Neural cell (in vitro differentiated cells): Measurements from ENCODE around the gene ACP2. TPM values are rescaled to one million over a fixed set of nuclear protein-coding genes. Genes with fewer than 3 reads are reported as not detected.

Experiments used
- H2AFZ ChIP-seq: fragments of 200-600, 300-800 bp; sonication (generic), shearing (Covaris generic); 2 replicates; pipeline ENCODE4 v1.6.0; 2014; ENCODE audit warnings: low read depth, mild to moderate bottlenecking, antibody characterized with exemption, low read length, moderate library complexity
- H3F3A ChIP-seq: fragments of 200-600 bp; shearing (Covaris generic); 2 replicates; pipeline ENCODE4 v1.6.1; 2016; ENCODE audit warnings: mild to moderate bottlenecking, moderate library complexity, mixed read lengths, antibody characterized with exemption, low read length; ENCODE audit not compliant: insufficient read depth, poor library complexity, severe bottlenecking
- H3K27ac ChIP-seq: fragments of 200-600, 300-800 bp; sonication (generic), shearing (Covaris generic); 2 replicates; pipeline ENCODE4 v1.5.1; 2014; ENCODE audit warnings: mild to moderate bottlenecking, low read length, moderate library complexity
- H3K27me3 ChIP-seq: fragments of 300-800, 200-600 bp; sonication (generic), shearing (Covaris generic); 2 replicates; pipeline ENCODE4 v1.6.0; 2014; ENCODE audit warnings: mild to moderate bottlenecking, low read depth, low read length, moderate library complexity; ENCODE audit not compliant: insufficient read depth
- H3K36me3 ChIP-seq: fragments of 300-800, 200-600 bp; sonication (generic), shearing (Covaris generic); 2 replicates; pipeline ENCODE4 v1.5.1; 2014; ENCODE audit warnings: mild to moderate bottlenecking, antibody characterized with exemption, low read length, moderate library complexity; ENCODE audit not compliant: insufficient read depth
- H3K4me2 ChIP-seq: fragments of 300-800, 200-600 bp; sonication (generic), shearing (Covaris generic); 2 replicates; pipeline ENCODE4 v1.6.0; 2014; ENCODE audit warnings: mild to moderate bottlenecking, low read length
- H3K4me3 ChIP-seq: fragments of 300-800, 200-600 bp; sonication (generic), shearing (Covaris generic); 2 replicates; pipeline ENCODE4 v1.5.1; 2014; ENCODE audit warnings: mild to moderate bottlenecking, low read length, moderate library complexity
- H3K79me2 ChIP-seq: fragments of 200-600 bp; shearing (Covaris generic); replicated peaks from 2 replicates; pipeline ENCODE4 v1.6.0; 2014; ENCODE audit warnings: mild to moderate bottlenecking, low read length, moderate library complexity; ENCODE audit not compliant: insufficient read depth
- H3K9ac ChIP-seq: fragments of 300-800, 200-600 bp; sonication (generic), shearing (Covaris generic); 2 replicates; pipeline ENCODE4 v1.6.1; 2016; ENCODE audit warnings: mild to moderate bottlenecking, low read length, mixed read lengths
- H3K9me2 ChIP-seq: fragments of 200-600 bp; shearing (Covaris generic); 2 replicates; pipeline ENCODE4 v1.6.1; 2016; ENCODE audit warnings: mild to moderate bottlenecking, low read length, mixed read lengths; ENCODE audit not compliant: insufficient read depth
- H3K9me3 ChIP-seq: fragments of 200-600, 300-800 bp; sonication (generic), shearing (Covaris generic); 2 replicates; pipeline ENCODE4 v1.6.1; 2016; ENCODE audit warnings: mild to moderate bottlenecking, mixed run types, low read length, moderate library complexity, mixed read lengths
- H4K20me1 ChIP-seq: fragments of 200-600 bp; shearing (Covaris generic); 2 replicates; pipeline ENCODE4 v1.6.1; 2016; ENCODE audit warnings: mild to moderate bottlenecking, mixed run types; ENCODE audit not compliant: insufficient read depth
- EP300 ChIP-seq: fragments of 450-650 bp; conservative IDR thresholded peaks from 2 replicates; pipeline ENCODE4 v1.6.1; 2014; ENCODE audit warnings: antibody characterized with exemption, mild to moderate bottlenecking, moderate library complexity; ENCODE audit not compliant: poor library complexity, severe bottlenecking
- EZH2 ChIP-seq: fragments of 200-600, 300-800 bp; shearing (Covaris generic), sonication (generic); IDR thresholded peaks from 2 replicates; pipeline ENCODE4 v1.6.1; 2014; ENCODE audit warnings: antibody characterized with exemption, low read length, borderline replicate concordance, mild to moderate bottlenecking; ENCODE audit not compliant: insufficient read depth, poor library complexity, severe bottlenecking
- MXI1 ChIP-seq: fragments of 450-650 bp; conservative IDR thresholded peaks from 2 replicates; pipeline ENCODE4 v1.6.1; 2014; ENCODE audit warnings: antibody characterized with exemption, mild to moderate bottlenecking; ENCODE audit not compliant: poor library complexity, severe bottlenecking
- POLR2AphosphoS5 ChIP-seq: IDR thresholded peaks from 2 replicates; pipeline ENCODE4 v1.6.1; 2012
- RAD21 ChIP-seq: fragments of 450-650 bp; conservative IDR thresholded peaks from 2 replicates; pipeline ENCODE4 v1.6.1; 2014; ENCODE audit warnings: antibody characterized with exemption, mild to moderate bottlenecking, moderate library complexity
- SMC3 ChIP-seq: fragments of 450-650 bp; conservative IDR thresholded peaks from 2 replicates; pipeline ENCODE4 v1.6.1; 2014; ENCODE audit warnings: antibody characterized with exemption, mild to moderate bottlenecking, moderate library complexity; ENCODE audit not compliant: poor library complexity
- TAF1 ChIP-seq: IDR thresholded peaks from 2 replicates; pipeline ENCODE4 v1.6.1; 2012; ENCODE audit warnings: low read depth
- polyA plus RNA-seq: library from polyadenylated mRNA; depleted of rRNA; stranded (reverse); fragments of >200 nt; gene quantifications from 2 replicates; pipeline ENCODE4 v1.2.3, GENCODE V29; 2014
- TF ChIP-seq, protein P1 (sequence below): IDR thresholded peaks from 2 replicates; pipeline ENCODE4 v1.6.1; 2012; ENCODE audit warnings: borderline replicate concordance
- TF ChIP-seq, protein P2 (sequence below): fragments of 450-650 bp; IDR thresholded peaks from 2 replicates; pipeline ENCODE4 v1.5.1; 2014; ENCODE audit warnings: antibody characterized with exemption, mild to moderate bottlenecking, moderate library complexity; ENCODE audit not compliant: poor library complexity, severe bottlenecking

ACP2 gene
- polyA plus RNA-seq, 1 donor from 2014 or later, result 48.1 TPM

DNA sequence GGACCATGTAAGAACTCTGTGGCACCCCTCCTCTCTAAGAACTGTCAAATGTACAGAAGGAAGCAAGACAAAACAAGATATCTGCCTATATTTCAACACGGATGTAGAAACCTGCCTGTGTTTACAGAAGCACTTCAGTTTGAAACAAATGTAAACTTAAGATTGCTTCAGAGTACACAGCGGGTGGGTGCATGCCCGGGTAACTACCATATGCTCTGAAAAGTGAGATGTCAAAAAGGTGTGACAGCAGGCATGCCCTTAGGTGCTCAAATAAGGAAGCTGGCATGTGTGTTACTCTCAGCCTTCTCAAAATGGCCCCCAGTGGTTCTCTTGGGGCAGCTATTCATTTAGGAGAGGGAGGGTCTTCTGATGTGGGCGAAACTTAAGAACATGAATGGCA lies 5.2 kb downstream of the ACP2 start:
- Histone ChIP-seq H3F3A (no peaks in the 10 kb centered on the region), H3K36me3 (no peaks in the 10 kb centered on the region), H4K20me1 (no peaks in the 10 kb centered on the region), H3K9me2 (no peaks in the 10 kb centered on the region), H3K9ac (no peak overlapping the region), H3K4me2 (no peak overlapping the region), H3K27ac (no peak overlapping the region), H3K27me3 (no peaks in the 10 kb centered on the region), H3K9me3 (no peaks in the 10 kb centered on the region), H3K79me2 (peaks cover 13% of the 10 kb centered on the region), H3K4me3 (no peak overlapping the region), H2AFZ (no peak overlapping the region)
- no peak for TF ChIP-seq RAD21
- no peak for TF ChIP-seq POLR2AphosphoS5
- no peak for TF ChIP-seq EZH2
- TF ChIP-seq, protein P1, sequence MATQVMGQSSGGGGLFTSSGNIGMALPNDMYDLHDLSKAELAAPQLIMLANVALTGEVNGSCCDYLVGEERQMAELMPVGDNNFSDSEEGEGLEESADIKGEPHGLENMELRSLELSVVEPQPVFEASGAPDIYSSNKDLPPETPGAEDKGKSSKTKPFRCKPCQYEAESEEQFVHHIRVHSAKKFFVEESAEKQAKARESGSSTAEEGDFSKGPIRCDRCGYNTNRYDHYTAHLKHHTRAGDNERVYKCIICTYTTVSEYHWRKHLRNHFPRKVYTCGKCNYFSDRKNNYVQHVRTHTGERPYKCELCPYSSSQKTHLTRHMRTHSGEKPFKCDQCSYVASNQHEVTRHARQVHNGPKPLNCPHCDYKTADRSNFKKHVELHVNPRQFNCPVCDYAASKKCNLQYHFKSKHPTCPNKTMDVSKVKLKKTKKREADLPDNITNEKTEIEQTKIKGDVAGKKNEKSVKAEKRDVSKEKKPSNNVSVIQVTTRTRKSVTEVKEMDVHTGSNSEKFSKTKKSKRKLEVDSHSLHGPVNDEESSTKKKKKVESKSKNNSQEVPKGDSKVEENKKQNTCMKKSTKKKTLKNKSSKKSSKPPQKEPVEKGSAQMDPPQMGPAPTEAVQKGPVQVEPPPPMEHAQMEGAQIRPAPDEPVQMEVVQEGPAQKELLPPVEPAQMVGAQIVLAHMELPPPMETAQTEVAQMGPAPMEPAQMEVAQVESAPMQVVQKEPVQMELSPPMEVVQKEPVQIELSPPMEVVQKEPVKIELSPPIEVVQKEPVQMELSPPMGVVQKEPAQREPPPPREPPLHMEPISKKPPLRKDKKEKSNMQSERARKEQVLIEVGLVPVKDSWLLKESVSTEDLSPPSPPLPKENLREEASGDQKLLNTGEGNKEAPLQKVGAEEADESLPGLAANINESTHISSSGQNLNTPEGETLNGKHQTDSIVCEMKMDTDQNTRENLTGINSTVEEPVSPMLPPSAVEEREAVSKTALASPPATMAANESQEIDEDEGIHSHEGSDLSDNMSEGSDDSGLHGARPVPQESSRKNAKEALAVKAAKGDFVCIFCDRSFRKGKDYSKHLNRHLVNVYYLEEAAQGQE, result no peak
- TF ChIP-seq EP300, result no peak
- TF ChIP-seq, protein P2, sequence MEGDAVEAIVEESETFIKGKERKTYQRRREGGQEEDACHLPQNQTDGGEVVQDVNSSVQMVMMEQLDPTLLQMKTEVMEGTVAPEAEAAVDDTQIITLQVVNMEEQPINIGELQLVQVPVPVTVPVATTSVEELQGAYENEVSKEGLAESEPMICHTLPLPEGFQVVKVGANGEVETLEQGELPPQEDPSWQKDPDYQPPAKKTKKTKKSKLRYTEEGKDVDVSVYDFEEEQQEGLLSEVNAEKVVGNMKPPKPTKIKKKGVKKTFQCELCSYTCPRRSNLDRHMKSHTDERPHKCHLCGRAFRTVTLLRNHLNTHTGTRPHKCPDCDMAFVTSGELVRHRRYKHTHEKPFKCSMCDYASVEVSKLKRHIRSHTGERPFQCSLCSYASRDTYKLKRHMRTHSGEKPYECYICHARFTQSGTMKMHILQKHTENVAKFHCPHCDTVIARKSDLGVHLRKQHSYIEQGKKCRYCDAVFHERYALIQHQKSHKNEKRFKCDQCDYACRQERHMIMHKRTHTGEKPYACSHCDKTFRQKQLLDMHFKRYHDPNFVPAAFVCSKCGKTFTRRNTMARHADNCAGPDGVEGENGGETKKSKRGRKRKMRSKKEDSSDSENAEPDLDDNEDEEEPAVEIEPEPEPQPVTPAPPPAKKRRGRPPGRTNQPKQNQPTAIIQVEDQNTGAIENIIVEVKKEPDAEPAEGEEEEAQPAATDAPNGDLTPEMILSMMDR, result no peak

DNA sequence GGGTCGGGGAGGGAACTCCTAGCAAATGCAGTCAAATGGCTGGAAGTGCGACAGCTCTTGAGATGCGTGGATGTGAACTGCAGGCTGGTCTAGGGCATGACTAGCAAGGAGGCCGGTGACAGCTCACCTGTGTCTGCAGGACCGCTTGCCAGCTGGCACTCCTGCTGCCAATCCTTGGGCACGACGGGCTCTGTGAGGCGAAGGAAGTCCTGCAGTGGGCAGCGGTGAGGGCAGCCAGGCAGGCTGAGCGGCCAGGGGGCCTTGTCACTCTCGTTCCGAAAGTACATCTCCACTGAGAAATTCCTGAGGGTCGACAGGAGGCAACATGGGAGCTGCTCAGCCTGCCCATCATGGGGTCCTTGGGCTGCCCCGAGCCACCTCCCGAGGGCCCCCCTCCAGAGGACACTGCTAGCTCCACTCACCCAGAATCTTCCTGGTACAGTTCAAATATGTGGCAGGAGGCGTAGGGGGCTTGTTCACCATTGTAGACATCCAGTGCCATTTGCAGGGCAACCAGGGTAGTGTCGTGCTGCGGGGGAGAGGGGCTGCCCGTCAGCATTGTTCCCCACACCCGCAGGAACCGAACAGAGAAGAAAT lies 5.9 kb downstream of the ACP2 start:
- Histone ChIP-seq H3K9me2 (no peaks in the 10 kb centered on the region), H3K9me3 (no peaks in the 10 kb centered on the region), H3K4me3 (no peak overlapping the region), H4K20me1 (no peaks in the 10 kb centered on the region), H2AFZ (no peak overlapping the region), H3F3A (no peaks in the 10 kb centered on the region), H3K79me2 (peaks cover 7% of the 10 kb centered on the region), H3K9ac (no peak overlapping the region), H3K27ac (no peak overlapping the region), H3K27me3 (no peaks in the 10 kb centered on the region), H3K4me2 (no peak overlapping the region), H3K36me3 (no peaks in the 10 kb centered on the region)
- TF ChIP-seq MXI1 (no peak), POLR2AphosphoS5 (no peak), EZH2 (no peak), SMC3 (no peak), EP300 (no peak), RAD21 (no peak), TAF1 (no peak)
- TF ChIP-seq, protein P1, result no peak
- TF ChIP-seq, protein P2, result no peak
